Midbrain (tissue), 1 donor: ENCODE data around the gene LRP10.
A peak's percentile ranks its signal among the peaks of the same experiment; 100 is the strongest.
"Not testable (repeated sequence)": the region's sequence is repeated elsewhere in the genome, so short reads cannot be mapped to it uniquely, and the experiment has no call there.

Source experiments
- DNase-seq: peaks from one replicate; lab custom pipeline; 2025; lab: John Stamatoyannopoulos, UW

The LRP10 gene

DNA sequence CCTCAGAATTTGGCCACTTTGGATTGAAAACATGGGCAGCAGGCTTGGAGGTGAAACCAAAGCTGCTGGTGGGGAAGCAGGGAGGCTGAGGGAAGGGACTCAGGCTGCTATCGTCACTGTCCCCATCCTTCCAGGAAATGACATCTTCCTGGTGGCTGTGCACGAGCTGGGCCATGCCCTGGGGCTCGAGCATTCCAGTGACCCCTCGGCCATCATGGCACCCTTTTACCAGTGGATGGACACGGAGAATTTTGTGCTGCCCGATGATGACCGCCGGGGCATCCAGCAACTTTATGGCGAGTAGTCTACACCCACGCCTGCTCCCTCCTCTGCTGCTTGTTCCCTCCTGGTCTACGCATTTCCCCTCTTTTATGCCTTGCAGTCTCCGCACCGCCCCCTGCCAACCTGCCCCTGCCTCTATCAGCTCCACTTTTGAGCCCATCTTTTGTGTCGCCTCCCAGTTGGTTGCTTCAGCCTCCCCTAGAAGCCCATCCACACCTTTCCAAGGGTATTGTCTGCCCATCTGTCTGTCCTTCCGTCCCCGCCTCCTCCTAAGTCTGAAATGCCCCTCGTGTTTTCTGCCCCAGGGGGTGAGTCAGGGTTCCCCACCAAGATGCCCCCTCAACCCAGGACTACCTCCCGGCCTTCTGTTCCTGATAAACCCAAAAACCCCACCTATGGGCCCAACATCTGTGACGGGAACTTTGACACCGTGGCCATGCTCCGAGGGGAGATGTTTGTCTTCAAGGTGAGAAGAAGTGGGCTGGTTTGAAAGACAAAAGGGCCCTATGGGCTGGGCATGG is 28.2 kb upstream of the LRP10 start:
- DNase-seq, result no peak

DNA sequence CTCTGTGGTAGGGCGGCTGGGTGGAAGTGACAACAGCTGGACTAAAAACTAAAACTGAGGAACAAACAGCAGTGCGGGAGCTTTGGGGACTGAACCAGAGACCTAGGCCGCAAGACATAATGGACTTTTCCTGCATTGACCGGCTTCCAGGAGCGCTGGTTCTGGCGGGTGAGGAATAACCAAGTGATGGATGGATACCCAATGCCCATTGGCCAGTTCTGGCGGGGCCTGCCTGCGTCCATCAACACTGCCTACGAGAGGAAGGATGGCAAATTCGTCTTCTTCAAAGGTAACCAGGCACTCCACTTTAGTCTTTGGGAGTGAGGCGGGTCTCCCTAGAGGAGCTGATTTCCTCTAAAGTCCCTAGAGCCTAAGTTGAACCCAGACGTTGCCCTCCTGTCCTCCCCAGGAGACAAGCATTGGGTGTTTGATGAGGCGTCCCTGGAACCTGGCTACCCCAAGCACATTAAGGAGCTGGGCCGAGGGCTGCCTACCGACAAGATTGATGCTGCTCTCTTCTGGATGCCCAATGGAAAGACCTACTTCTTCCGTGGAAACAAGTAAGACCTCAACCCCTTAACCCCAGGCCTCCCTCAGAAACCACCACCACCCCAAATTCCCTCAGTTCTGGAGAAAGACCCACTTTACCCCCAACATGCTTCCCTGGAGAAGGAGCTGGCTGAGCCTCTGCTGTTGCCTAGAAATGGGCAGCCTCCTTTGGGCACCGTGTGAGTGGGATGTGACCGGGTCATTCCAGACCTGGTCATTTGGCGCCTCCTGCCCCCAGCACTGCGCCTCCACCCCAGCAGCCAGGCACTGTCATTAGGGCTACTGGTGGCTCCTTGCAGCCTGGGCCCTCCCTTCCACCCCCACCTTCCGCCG is 27.1 kb upstream of the LRP10 start:
- DNase-seq, result no peak

DNA sequence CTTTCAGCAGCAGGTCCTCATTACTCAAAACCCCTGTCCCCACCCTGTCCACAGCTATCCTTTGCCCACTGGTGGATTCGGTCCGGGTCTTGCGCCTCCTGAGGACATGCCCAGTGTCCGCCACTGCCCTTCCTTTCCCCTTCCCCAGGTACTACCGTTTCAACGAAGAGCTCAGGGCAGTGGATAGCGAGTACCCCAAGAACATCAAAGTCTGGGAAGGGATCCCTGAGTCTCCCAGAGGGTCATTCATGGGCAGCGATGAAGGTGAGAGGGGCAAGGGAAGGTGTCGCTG is 26.5 kb upstream of the LRP10 start:
- no peak for DNase-seq

- DNase-seq, result no peak
Measured at GRCh38 chr14:22845821-22846625, 25.5 kb upstream of the LRP10 start.

- DNase-seq, result no peak
Measured at GRCh38 chr14:22846811-22847307, 24.7 kb upstream of the LRP10 start.

DNA sequence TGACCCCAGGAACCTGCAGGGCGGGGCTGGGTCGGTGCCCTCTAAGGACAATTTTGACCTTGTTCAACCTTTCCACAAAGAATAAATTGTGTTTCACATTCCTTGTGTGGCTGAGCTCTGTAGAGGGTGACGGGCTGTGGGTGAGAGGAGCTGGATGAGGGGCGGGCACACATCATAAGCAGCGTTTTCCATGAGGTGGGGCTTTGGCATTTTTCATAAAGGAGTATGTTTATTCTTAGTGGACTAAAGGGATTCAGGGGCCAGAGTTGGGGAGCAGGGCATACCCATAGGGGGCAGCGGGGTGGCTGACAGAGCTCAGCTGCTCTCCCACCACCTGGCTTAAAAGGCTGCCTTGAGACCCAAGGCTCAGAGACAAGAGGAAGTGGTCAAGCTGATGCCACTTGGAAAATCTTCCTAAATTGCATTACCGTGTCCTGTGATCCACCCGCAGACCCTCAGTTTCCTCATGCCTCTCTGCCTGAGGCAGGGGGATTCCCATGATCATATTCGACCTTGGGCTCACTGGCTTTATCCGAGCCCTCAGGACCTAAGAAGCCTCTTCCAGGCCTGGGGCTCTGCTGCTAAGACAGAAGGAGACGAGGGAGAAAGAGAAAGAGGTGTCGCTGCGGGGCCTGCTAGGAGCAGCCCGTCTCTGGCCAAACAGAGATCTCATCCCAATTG is 23.7 kb upstream of the LRP10 start:
- DNase-seq, result no peak

DNA sequence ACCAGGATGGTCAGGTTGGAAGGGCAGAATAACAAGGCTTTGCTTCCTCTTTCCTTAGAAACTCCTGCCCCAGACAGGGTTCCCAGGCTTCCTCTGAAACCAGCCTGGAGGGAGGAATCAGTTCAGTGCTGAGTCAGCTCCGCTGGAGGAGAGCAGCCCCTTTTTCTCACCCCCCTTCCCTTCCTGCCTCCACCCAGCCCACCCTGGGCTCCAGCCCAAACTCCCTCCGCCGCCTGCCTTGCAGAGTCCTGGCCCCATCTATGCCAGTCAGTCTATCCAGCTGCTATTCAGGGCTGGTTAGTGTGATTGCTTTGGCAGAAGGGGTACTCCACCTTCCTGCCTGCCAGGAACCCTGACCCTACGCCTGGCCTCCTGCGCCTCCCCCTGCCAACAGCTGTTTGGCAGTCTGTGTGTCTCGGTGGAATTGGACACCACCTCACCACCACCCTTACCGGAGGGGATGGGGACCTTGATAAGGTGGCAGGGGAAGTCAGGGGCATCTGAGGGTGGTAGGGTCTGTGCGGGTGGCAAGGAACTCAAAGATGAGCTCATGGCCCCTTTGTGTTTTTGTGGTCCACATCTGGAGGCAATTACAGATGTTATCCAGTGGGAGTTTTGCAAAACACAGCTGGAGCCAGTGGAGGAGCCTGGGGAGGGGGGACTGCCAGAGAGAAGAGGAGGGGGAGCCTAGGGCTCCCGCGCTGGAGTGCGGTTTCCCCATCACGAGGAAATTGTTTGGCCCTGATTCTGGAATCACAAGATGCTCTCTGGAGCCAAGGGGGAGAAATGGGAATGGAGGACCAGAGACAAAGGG is 23.0 kb upstream of the LRP10 start:
- DNase-seq, result peak; percentile 20

- peak; percentile 22 for DNase-seq
Measured at GRCh38 chr14:22849212-22849819, 22.2 kb upstream of the LRP10 start.

- peak; percentile 53 for DNase-seq
Measured at GRCh38 chr14:22850944-22851764, 20.4 kb upstream of the LRP10 start.

- DNase-seq, result not testable (repeated sequence)
Measured at GRCh38 chr14:22852178-22852577, 19.4 kb upstream of the LRP10 start.

- no peak for DNase-seq
Measured at GRCh38 chr14:22852599-22852939, 19.0 kb upstream of the LRP10 start.

DNA sequence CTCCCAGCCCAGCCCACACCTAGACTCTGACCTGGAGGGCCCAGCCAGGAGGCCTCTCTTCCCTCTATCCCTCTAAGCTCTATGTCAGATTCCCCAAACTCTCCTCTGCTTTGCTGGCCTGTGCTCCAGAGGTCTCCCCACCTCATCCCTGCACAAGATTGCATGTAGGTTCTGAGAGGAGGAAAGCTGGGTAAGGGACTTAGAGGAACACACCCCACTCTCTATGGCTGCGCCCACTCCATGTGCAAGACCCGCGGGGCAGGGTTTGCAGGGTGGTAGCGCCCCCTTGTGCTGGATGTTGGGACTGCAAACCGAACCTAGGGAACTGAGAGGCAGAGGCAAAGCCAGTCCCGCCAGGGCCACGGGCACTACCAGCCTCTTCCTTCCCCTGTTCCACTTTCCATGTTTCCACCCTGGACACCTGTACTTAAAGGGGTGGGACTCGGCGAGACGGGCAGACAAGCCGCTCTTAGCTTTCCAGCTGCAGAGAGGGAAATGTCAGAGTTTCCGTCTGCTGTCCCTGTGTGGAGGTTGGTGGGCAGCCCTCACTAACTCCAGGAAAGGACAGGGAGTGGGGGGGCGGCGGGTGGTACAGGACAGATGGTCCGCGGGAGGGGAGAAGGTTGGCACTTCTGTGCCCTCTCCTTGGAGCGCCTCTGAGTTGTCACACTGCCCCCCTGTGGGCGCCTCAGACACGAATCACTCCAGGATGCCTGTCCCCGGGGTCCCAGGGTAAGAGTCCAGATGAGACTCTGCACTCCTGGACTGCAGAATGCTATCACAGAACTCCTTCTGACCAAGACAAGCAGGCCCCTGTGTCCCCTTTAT is 18.4 kb upstream of the LRP10 start:
- DNase-seq, result peak; percentile 86

DNA sequence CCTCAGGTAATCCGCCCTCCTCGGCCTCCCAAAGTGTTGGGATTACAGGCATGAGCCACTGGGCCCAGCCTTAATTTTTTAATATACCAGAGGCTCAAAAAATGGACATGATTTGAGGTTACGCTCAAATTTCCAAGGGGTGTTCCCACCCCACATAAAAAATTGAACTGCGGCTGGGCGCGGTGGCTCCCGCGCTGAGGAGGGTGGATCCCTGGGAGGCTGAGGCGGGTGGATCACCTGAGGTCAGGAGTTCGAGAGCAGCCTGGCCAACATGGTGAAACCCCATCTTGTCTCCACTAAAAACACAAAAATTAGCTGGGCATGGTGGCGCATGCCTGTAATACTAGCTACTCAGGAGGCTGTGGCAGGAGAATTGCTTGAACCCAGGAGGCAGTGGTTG is 17.2 kb upstream of the LRP10 start:
- not testable (repeated sequence) for DNase-seq

- DNase-seq, result no peak
Measured at GRCh38 chr14:22854963-22855724, 16.4 kb upstream of the LRP10 start.

GRCh38 chr14:22856428-22856827 is 15.1 kb upstream of the LRP10 start:
- DNase-seq, result no peak

- not testable (repeated sequence) for DNase-seq
Measured at GRCh38 chr14:22860377-22860776, 11.2 kb upstream of the LRP10 start.

DNA sequence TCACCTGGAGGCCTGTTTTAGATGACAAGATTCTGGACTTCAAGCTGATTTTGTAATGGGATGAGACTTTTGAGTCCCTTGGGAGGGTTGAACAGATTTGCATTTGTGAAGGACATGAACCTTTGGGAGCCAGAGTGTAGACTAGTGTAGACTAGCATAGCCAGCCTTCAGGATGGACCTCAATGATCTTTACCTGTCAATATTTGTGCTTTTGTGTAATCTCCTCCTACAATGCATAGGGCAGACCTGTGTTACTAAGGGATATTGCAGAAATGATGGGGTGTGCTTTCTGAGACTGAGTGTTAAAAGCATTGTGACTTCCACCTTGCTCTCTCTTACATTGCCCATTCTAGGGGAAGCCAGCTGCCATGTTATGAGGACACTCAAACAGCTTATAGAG is 9.9 kb upstream of the LRP10 start:
- DNase-seq, result no peak

- no peak for DNase-seq
Measured at GRCh38 chr14:22864979-22865378, 6.6 kb upstream of the LRP10 start.
